ENCODE measurements around the gene DARS2. TPM values are rescaled to one million over a fixed set of nuclear protein-coding genes. Genes with fewer than 3 reads are reported as not detected.

The DARS2 gene, protein sequence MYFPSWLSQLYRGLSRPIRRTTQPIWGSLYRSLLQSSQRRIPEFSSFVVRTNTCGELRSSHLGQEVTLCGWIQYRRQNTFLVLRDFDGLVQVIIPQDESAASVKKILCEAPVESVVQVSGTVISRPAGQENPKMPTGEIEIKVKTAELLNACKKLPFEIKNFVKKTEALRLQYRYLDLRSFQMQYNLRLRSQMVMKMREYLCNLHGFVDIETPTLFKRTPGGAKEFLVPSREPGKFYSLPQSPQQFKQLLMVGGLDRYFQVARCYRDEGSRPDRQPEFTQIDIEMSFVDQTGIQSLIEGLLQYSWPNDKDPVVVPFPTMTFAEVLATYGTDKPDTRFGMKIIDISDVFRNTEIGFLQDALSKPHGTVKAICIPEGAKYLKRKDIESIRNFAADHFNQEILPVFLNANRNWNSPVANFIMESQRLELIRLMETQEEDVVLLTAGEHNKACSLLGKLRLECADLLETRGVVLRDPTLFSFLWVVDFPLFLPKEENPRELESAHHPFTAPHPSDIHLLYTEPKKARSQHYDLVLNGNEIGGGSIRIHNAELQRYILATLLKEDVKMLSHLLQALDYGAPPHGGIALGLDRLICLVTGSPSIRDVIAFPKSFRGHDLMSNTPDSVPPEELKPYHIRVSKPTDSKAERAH
- 4.7 and 11.2 TPM in 2 replicates for total RNA-seq (ENCODE audit: low replicate concordance)

DNA sequence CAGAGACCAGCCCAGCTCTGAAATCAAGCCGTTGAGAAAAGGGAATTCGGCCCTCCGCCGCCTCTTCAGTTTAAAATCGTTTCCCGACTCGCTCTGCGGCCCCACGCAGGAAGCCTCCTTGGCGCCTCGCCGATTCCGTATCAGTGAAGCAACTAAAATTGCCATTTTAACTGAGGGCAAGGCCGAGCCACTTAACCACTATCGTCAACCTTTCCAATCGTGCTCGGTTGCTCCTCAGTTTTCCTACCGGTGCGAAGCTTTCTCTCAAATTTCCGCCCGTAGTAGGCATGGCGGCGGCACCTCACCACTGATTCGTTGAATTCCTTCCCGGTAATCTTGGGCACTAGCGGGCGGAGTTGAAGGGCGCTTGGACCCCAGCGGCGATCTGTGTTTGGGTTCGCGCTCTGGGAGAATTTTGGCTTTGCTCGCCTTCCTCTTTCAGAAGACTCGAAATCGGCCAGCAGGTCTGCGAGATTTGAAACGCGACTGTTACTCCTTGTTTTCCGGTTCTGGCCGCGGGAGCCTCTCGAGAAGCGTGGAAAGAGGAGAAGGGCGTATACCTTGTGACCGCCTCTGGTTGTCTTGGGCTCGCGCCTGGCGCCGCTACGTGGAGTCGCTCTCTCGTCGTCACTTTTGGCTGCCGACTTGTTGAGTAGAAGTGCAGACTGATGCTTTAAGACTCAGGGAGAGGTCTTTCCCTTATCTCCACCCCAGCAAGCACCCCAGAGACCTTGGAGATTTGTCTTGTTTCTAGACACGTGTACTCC is at the start of gene DARS2, which contains the start of gene CENPL:
Gene DARS2 (plus strand): TSS at position 359 of the 767 bp plus-strand sequence. CDS start 557 bp downstream, outside the sequence.
Gene CENPL (minus strand): TSS at position 569 of the 767 bp plus-strand sequence. CDS start 13,584 bp downstream, outside the sequence.

DNA sequence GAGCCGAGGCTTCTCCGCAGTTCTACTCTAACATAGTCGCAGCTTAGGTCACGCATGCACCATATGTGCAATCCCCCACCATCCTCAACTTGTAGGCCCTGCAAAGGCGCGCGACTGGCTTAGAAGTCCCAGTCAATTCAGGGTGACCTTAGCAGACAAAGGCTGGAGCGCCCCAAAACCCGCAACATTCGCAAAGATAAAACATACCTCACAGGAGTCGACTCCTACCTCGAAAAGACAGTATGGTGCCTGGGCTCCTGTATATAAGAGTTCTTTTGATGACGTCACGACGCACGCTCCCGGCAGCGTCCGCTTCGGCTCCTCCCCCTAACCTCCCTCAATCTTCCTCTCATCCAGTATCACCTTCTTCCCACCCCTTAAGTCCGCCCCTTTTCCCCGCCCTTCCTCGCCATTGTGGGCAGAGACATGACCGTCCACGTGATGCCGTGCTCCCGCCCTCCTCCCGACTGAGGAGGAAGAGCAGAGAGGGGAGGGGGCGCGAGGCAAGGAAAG is 43.3 kb downstream of the DARS2 start, which contains the start of gene GAS5:
Gene GAS5 (minus strand): TSS at position 237 of the 513 bp plus-strand sequence.

DNA sequence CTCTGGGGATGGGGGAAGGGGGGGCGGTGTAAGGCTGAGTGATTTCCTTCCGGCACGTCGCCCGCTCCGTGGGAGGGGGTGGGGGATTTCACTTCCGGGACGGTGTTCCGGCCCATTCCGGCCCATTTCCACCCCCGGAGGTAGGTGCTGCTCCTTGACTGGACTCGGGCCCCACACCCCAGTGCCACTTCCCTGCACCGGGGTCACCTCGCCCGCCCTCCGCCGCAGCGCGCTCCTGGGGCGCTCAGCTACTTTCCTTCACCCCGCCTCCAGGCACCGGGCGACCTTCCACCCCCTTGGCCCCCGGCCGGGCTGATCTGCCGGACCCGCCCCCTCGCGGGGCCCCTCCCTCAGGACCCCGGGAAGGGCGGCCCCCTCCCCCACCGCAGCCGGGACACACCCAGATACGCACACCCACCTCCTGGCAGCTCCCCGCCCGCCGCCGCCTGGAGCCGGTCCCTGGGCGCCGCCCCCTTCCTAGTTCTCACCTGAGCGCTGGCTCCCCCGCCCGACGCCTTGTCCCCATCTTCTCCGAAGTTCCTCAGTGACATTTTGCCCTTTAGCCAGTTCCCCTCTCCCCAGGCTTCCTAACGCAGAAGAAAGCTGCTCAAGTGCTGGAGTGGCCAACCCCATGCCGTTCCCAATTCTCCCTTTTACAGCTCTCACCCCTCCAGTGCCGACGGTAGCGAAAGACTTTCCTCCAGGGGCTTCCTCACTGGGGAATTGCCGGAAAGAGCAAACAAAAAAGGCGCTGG is 44.0 kb downstream of the DARS2 start, which contains the start of gene ZBTB37:
Gene ZBTB37 (plus strand): TSS at position 115 of the 755 bp plus-strand sequence. CDS start 1,846 bp downstream, outside the sequence.

Other genes with a start within 250 kb of the DARS2 start
- under 0.01 TPM in 1 of 2 replicates, not detected in the other for gene SLC9C2, start 221.6 kb upstream of the DARS2 start, total RNA-seq (ENCODE audit: low replicate concordance)
- not detected in 2 replicates for gene TEX50, start 189.3 kb upstream of the DARS2 start, total RNA-seq (ENCODE audit: low replicate concordance)
- not detected in 2 replicates for gene ANKRD45, start 154.8 kb upstream of the DARS2 start, total RNA-seq (ENCODE audit: low replicate concordance)
- gene KLHL20, start 109.7 kb upstream of the DARS2 start, total RNA-seq (ENCODE audit: low replicate concordance): 29.5 and 32.4 TPM in 2 replicates
- gene CENPL, start 210 bp downstream of the DARS2 start, total RNA-seq (ENCODE audit: low replicate concordance): 3.9 and 9.5 TPM in 2 replicates
- 474 and 585 TPM in 2 replicates for gene GAS5, start 43.3 kb downstream of the DARS2 start, total RNA-seq (ENCODE audit: low replicate concordance)
- gene ZBTB37, start 43.7 kb downstream of the DARS2 start, total RNA-seq (ENCODE audit: low replicate concordance): 3.7 and 4.7 TPM in 2 replicates
- gene SERPINC1, start 92.7 kb downstream of the DARS2 start, total RNA-seq (ENCODE audit: low replicate concordance): not detected in 2 replicates
- 9.8 and 11.9 TPM in 2 replicates for gene RC3H1, start 197.7 kb downstream of the DARS2 start, total RNA-seq (ENCODE audit: low replicate concordance)

All from smooth muscle cell of the coronary artery (primary cell).